LNCaP clone FGC (cell line): ENCODE results near the gene GLRA3.

Experiments
- DNase-seq: peaks from one replicate; pipeline ENCODE4 v3.0.0-alpha.2; 2011; ENCODE audit warnings: low read depth
- H3K4me3 ChIP-seq: 2 replicates; pipeline ENCODE4 v1.5.1; 2011; ENCODE audit warnings: mild to moderate bottlenecking, low read depth, low read length, control low read depth
- TF ChIP-seq, protein P1 (sequence below): IDR thresholded peaks from 2 replicates; pipeline ENCODE4 v1.5.1; 2012; ENCODE audit warnings: mild to moderate bottlenecking; ENCODE audit not compliant: control insufficient read depth, insufficient read depth; ENCODE audit errors: extremely low read depth

GLRA3 gene

DNA sequence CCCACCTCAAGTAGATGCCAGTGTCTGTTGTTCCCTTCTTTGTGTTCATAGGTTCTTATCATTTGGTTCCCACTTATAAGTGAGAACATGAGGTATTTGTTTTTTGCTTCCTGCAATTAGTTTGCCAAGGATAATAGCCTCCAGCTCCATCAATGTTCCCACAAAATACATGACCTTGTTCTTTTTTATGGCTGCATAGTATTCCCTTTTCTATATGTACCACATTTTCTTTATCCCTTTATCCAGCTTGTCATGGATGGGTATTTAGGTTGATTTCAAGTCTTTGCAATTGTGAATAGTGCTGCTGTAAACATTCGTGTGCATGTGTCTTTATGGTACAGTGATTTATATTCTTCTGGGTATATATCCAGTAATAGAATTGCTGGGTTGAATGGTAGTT, 138.4 kb downstream of the GLRA3 start:
- no peak for DNase-seq
- H3K4me3 ChIP-seq = no peak overlapping the region
- TF ChIP-seq, protein P1, sequence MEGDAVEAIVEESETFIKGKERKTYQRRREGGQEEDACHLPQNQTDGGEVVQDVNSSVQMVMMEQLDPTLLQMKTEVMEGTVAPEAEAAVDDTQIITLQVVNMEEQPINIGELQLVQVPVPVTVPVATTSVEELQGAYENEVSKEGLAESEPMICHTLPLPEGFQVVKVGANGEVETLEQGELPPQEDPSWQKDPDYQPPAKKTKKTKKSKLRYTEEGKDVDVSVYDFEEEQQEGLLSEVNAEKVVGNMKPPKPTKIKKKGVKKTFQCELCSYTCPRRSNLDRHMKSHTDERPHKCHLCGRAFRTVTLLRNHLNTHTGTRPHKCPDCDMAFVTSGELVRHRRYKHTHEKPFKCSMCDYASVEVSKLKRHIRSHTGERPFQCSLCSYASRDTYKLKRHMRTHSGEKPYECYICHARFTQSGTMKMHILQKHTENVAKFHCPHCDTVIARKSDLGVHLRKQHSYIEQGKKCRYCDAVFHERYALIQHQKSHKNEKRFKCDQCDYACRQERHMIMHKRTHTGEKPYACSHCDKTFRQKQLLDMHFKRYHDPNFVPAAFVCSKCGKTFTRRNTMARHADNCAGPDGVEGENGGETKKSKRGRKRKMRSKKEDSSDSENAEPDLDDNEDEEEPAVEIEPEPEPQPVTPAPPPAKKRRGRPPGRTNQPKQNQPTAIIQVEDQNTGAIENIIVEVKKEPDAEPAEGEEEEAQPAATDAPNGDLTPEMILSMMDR = no peak

DNA sequence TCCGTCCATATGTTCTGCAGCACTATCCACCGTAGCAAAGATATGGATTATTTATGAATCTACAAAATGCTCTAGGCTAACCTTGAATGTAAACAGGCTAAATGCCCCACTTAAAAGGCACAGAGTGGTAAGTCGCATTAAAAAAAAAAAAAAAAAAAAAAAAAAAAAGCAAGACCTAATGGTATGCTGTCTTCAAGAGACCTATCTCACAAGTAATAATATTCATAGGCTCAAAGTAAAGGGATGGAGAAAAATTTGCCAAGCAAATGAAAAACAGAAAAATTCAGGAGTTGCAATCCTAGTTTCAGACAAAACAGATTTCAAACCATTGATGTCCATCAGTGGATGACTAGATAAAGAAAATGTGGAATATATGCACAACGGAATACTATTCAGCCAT, 139.4 kb downstream of the GLRA3 start:
- TF ChIP-seq, protein P1 = no peak
- no peak for DNase-seq
- no peak overlapping the region for H3K4me3 ChIP-seq

DNA sequence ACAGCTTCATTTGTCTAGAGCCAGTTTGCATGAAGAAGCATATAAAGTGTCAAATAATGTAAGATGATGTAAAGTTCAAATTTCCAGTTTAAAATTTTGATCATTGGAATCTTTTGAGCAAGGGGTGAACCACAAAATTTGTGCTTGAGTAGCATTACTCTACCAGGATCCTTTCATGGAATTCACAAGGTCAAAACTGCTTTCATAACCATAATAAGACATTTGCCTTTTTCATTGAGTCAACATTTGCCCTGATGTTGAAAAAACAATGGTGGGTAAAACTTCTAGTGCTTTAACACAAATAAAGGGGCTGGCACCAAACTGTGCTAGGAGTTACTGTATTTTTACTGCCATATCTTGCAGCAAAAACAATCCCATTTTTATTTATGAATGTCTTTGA, 142.2 kb downstream of the GLRA3 start:
- no peak for DNase-seq
- TF ChIP-seq, protein P1 = no peak
- no peak overlapping the region for H3K4me3 ChIP-seq

DNA sequence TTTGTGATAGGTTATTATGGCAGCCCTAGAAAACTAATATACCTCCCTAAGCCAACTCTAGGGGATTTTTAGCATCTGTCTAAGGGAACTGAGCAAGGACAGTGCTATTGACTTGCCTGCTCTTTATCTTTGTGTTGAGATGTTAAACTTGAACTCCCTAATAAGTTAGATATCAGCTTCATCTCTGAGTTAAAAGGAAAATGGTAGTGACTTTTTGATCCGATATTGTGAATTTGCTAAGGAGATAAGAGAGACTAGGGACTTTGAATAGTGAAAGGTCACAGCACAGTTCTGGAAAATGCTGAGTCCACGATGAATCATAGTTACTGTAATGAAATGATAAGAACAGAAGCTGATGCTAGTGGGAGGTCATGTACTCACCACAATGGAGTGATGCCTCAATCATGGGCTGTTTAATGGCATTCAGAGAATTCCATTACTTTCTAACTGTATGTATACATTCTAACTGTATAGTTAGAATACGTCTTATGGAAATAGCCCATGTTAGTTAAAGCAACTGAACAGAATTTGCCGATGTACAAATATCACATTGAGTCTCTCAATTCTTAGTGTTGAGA, 147.2 kb downstream of the GLRA3 start:
- no peak for DNase-seq
- TF ChIP-seq, protein P1 = no peak
- no peak overlapping the region for H3K4me3 ChIP-seq

DNA sequence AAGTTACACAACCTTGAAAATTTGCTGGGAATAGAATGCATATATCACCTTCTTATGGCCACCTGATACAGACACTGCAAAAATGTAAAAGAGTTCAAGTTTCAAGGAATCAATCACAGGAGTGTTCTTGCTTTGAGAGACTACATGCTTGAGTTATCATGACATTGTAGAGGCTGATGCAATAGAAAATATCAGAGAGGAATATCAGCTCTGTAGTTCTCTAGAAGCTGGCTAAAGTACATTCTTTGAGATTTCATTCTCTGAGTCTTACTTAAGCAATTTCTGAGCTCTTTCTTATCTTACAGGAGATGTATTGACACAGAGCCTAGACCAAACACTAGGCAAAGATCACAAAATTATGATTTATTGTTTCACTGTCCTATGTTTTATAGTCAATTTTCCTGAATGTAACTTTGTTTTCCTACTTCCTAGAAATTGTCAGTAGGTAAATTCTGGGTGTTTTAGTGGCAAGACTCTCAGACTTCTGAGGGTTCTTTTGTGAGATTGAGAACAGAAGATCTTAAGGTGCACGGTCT, 154.7 kb downstream of the GLRA3 start:
- DNase-seq = no peak
- no peak overlapping the region for H3K4me3 ChIP-seq
- TF ChIP-seq, protein P1 = no peak

DNA sequence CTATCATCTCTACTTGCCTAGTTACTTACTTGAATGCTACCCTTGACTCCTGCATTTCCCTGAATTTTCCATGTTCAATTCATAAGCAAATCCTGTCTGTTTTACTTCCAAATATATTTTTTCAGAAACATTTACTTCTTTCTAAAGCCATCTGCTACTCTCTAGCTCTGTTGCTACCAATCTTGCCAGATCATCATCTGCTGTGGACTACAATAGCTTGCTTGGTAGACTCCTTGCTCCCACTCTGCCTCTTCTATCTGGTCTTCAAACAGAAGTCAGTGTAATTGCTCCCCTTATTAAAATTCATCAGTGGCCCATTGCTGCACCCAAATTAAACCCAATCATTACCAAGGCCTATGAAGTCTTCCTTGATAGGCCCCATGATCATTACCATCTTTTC, 155.2 kb downstream of the GLRA3 start:
- TF ChIP-seq, protein P1 = no peak
- no peak for DNase-seq
- H3K4me3 ChIP-seq = no peak overlapping the region

DNA sequence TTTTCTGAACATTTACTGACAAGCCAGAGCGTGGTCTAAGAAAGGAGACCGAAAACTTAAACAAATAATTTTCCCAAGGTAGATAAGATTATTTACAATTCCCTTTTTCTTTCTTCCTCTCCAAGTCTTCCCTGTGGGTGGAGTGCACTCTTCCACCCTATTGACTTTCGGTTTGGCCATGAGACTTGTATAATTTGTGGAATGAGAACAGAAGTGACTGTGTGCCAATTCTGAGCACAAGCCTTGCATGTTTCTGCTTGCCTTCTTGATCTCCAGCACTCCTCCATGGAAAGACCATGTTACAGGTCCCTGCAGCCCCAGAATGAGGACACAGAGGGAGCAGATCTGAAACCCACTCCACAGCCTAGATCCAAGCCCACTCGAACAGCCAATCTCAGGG, 156.8 kb downstream of the GLRA3 start:
- DNase-seq = peak; percentile 39
- TF ChIP-seq, protein P1 = no peak
- no peak overlapping the region for H3K4me3 ChIP-seq
